GM12864 (cell line): Measurements from ENCODE around the gene KRT38.

Source experiments
- DNase-seq: peaks from one replicate; pipeline ENCODE4 v3.0.0-alpha.2; 2011; ENCODE audit warnings: low read depth
- H3K4me3 ChIP-seq: 2 replicates; pipeline ENCODE4 v1.5.1; 2011; ENCODE audit warnings: mild to moderate bottlenecking, low read depth, low read length, control low read depth
- CTCF ChIP-seq: IDR thresholded peaks from 2 replicates; pipeline ENCODE4 v1.5.1; 2011; ENCODE audit warnings: low read depth, mild to moderate bottlenecking, moderate library complexity, low read length, control low read depth, inconsistent platforms; ENCODE audit errors: missing control alignments

KRT38 gene

DNA sequence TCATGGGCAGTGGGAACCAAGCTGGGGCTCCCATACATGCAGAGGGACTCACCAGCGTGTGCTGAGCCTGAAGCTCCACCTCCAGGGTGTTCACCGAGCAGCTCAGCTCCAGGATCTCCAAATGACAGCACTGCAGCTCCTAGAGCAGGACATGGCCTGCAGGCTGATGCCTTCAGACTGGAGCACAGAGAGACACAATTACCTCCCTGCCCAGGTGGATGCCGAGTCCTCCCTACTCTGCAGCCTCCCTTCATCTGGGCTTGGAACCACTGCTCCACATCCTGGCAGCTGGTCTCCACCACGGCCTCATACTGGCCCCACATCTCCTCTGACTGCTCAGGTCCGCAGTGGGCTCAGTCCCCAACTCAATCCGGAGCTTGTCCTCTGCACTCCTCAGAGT lies 8.2 kb upstream of the KRT38 start:
- no peak for TF ChIP-seq CTCF
- DNase-seq: no peak
- H3K4me3 ChIP-seq: no peak overlapping the region

- TF ChIP-seq CTCF: no peak
- DNase-seq: no peak
- no peak overlapping the region for H3K4me3 ChIP-seq
Measured at GRCh38 chr17:41448506-41448905, 7.7 kb upstream of the KRT38 start.

- DNase-seq: no peak
- TF ChIP-seq CTCF: no peak
Measured at GRCh38 chr17:41446806-41447205, 6.0 kb upstream of the KRT38 start.

DNA sequence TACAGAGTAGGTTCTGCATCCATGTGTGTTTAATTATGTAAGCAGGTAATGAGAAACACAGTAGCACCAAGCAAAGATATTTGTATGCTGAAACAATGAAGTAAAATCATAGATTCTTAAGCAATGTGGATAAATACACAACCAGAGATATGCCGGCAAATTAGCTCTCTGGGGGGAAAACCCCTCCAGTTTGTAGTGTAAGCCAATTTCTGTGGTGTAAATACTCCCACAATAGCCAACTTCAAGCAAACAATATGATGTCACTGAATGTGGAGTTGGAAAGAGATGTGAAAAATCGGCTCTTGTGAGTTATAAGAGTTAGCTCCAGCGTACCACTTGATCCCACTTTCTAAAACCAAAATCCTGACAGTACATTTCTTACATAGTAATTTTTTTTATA lies 3.9 kb upstream of the KRT38 start:
- no peak for TF ChIP-seq CTCF
- DNase-seq: no peak
- no peak overlapping the region for H3K4me3 ChIP-seq

More at GRCh38 chr17:41446806-41447205, 6.0 kb upstream of the KRT38 start:
- H3K4me3 ChIP-seq: no peak overlapping the region

DNA sequence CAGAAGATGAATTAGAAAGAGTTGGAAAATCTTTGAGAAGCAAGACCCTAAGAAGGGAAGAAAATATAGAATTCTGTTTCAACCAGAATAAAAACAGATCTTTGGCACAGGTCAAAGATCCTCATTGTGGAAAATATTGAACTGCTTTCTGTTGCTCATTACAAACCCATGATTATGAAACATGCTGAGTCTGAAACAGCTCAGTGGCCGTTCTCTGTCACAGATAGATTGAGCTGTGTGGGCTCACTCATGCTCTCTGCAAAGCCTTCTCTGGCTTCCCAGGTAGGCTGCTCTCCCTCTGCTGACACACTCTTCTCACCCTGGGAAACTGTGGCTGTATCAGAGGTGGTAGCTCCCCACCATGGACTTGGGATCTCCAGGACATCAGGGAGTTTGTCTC lies 3.4 kb upstream of the KRT38 start:
- TF ChIP-seq CTCF: no peak
- no peak for DNase-seq
- H3K4me3 ChIP-seq: no peak overlapping the region

- no peak for TF ChIP-seq CTCF
- H3K4me3 ChIP-seq: no peak overlapping the region
- DNase-seq: no peak
Measured at GRCh38 chr17:41442739-41443138, 2.0 kb upstream of the KRT38 start.

DNA sequence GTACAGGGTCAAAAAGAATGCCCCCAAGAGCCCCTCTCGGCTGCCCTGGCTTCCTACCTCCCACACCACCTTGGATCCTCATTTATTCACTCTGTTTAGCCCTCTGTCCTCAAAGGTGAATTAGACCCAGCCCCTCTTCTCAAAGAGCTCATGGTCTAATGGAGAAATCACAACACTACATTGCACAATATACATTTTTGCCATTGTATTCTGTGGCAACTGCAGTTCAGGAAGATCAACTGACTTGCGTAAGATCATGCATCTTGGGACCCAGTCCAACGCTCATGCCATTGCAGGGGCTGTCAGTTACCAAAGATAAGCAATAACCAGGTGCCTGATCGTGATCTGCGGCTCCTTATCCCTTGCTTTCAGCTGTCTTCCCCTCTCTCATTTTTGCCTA lies 1.4 kb downstream of the KRT38 start:
- DNase-seq: no peak
- TF ChIP-seq CTCF: no peak
- H3K4me3 ChIP-seq: no peak overlapping the region
